ENCODE results near the gene DCC. TPM values are rescaled to one million over a fixed set of nuclear protein-coding genes. Genes with fewer than 3 reads are reported as not detected.

Gene DCC
- total and polyA plus RNA-seq, 12 donors: under 0.01 to 0.89 (median 0.09) TPM; not detected in 8

DNA sequence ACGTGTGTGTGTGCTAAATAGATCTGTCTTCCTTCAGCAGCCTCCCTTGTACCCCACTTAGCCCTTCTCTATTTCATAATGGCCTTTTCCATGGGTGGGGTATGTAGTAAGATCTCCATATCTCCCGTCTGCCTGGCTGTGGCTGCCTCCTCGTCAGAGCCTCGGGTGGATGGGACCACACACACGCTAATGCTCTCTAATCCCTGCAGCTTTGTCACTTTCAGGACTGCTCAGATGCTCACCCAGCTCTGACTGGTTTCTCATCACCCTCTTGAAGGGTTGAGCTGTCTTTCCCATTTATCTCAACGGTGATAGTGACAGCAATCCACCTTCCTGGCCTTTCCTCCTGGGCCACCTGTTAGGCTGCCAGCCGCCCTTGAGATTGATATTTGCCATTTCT, 95.3 kb downstream of the DCC start:
- no peak for TF ChIP-seq CTCF (IDR thresholded peaks at IDR 0.05)
- H3K27ac ChIP-seq: no peak overlapping the region
- peaks cover 0 to 12% (median 0%) of the 10 kb centered on the region in 7 donors for H3K27me3 ChIP-seq
- WGBS, 2 donors: 35 to 41% methylated on average over 7 of the region's 7 CpGs
- no peak overlapping the region for H3K4me3 ChIP-seq
- no peaks in the 10 kb centered on the region for H3K4me1 ChIP-seq
- intact Hi-C loops (cut with DNase I): no loop called here
- no peaks in the 10 kb centered on the region for H3K9me3 ChIP-seq
- ATAC-seq (no peak), DNase-seq (no peak)
- H3K36me3 ChIP-seq: no peaks in the 10 kb centered on the region

DNA sequence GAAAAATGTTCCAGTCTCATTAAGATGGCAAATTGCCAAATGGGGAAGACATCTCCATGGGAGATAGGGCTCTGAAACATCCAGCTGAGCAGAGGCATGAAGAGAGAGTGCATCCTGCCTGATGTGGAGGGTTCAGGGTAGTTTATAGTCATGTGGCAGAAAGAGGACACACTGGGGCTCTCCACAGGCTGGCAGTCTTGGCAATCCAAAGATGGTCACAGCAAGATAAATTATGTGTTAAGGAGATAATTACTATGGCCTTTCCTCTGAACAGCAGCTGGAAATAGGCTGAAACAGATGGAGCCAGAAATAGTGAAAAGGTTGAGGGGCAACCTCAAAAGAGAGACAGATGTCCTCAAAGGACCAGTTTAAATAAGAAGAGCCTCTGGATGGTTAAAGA, 97.2 kb downstream of the DCC start:
- H3K4me3 ChIP-seq: no peak overlapping the region
- H3K27me3 ChIP-seq: peaks cover 0 to 12% (median 0%) of the 10 kb centered on the region in 7 donors
- TF ChIP-seq CTCF (IDR thresholded peaks at IDR 0.05): no peak
- no peak for DNase-seq
- H3K27ac ChIP-seq: no peak overlapping the region
- no peaks in the 10 kb centered on the region for H3K9me3 ChIP-seq
- intact Hi-C loops (cut with DNase I): no loop called here
- H3K36me3 ChIP-seq: no peaks in the 10 kb centered on the region
- H3K4me1 ChIP-seq: no peaks in the 10 kb centered on the region
- ATAC-seq: no peak

GRCh38 chr18:52439457-52439856, 99.5 kb downstream of the DCC start:
- no peaks in the 10 kb centered on the region for H3K36me3 ChIP-seq
- no peak for TF ChIP-seq CTCF (IDR thresholded peaks at IDR 0.05)
- H3K27me3 ChIP-seq: peaks cover 0 to 12% (median 0%) of the 10 kb centered on the region in 7 donors
- H3K27ac ChIP-seq: no peak overlapping the region
- H3K4me3 ChIP-seq: no peak overlapping the region
- H3K9me3 ChIP-seq: no peaks in the 10 kb centered on the region
- intact Hi-C loops (cut with DNase I): no loop called here
- H3K4me1 ChIP-seq: no peaks in the 10 kb centered on the region
- DNase-seq (no peak), ATAC-seq (no peak)
- 47 to 49% methylated on average over 4 of the region's 4 CpGs for WGBS, 2 donors

- Histone ChIP-seq H3K4me1 (no peaks in the 10 kb centered on the region), H3K9me3 (no peaks in the 10 kb centered on the region), H3K4me3 (no peak overlapping the region), H3K36me3 (no peaks in the 10 kb centered on the region), H3K27ac (no peak overlapping the region), H3K27me3 (peaks cover 0 to 4% (median 0%) of the 10 kb centered on the region in 7 donors)
- DNase-seq (no peak), ATAC-seq (no peak)
- TF ChIP-seq CTCF (IDR thresholded peaks at IDR 0.05): no peak
- intact Hi-C loops (cut with DNase I): no loop called here
Observed at GRCh38 chr18:52441794-52442193, 101.8 kb downstream of the DCC start.

DNA sequence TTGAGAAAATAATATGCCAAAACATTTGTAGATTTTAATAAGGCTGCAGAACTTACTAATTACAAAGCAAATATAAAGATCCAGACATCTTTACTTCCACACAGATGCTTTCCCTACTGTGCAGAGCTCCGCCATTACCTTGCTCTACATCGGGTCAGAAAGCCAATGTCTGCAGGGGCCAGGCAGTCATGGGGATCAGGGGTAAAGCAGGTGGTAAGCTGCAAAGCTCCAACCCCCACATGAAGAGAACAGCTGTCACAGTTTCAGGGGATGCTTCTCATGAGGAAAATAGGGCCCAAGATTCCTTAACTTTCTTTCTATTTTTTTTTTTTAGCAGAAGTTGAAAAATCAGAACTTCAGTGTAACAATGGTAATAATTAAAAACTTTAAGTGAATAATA, 102.7 kb downstream of the DCC start:
- Histone ChIP-seq H3K4me3 (no peak overlapping the region), H3K4me1 (no peaks in the 10 kb centered on the region), H3K27me3 (peaks cover 0 to 4% (median 0%) of the 10 kb centered on the region in 7 donors), H3K36me3 (no peaks in the 10 kb centered on the region), H3K9me3 (no peaks in the 10 kb centered on the region), H3K27ac (no peak overlapping the region)
- DNase-seq (no peak), ATAC-seq (no peak)
- 85 to 90% methylated on average over 2 of the region's 2 CpGs for WGBS, 2 donors
- TF ChIP-seq CTCF (IDR thresholded peaks at IDR 0.05): no peak
- intact Hi-C loops (cut with DNase I): no loop called here
